Mesendoderm (in vitro differentiated cells): ENCODE results near the gene PCSK5.

Source experiments
- DNase-seq: peaks from one replicate; pipeline ENCODE4 v3.0.0; 2013
- H2AK5ac ChIP-seq: 2 replicates; pipeline ENCODE4 v1.6.1; 2013; ENCODE audit warnings: low read length, inconsistent platforms
- H2BK120ac ChIP-seq: 2 replicates; pipeline ENCODE4 v1.6.1; 2013; ENCODE audit warnings: low read depth, mild to moderate bottlenecking, low read length, moderate library complexity, mixed read lengths
- H2BK15ac ChIP-seq: replicated peaks from 2 replicates; pipeline ENCODE4 v1.6.1; 2013; ENCODE audit warnings: low read depth, mild to moderate bottlenecking, moderate library complexity
- H2BK5ac ChIP-seq: 2 replicates; pipeline ENCODE4 v1.6.1; 2013; ENCODE audit warnings: low read length, inconsistent platforms
- H3K18ac ChIP-seq: 2 replicates; pipeline ENCODE4 v1.6.1; 2013; ENCODE audit warnings: mild to moderate bottlenecking, low read length, mixed read lengths
- H3K23ac ChIP-seq: one replicate; pipeline ENCODE4 v1.6.1; 2013; ENCODE audit warnings: low read length
- H3K27ac ChIP-seq: 2 replicates; pipeline ENCODE4 v1.5.1; 2013; ENCODE audit warnings: low read depth, mild to moderate bottlenecking, inconsistent platforms, low read length, moderate library complexity
- H3K27me3 ChIP-seq: 2 replicates; pipeline ENCODE4 v1.6.1; 2013; ENCODE audit warnings: low read length, control low read depth, mild to moderate bottlenecking, inconsistent platforms; ENCODE audit not compliant: insufficient read depth, poor library complexity
- H3K36me3 ChIP-seq: 2 replicates; pipeline ENCODE4 v1.6.1; 2013; ENCODE audit warnings: low read length, inconsistent platforms; ENCODE audit not compliant: control insufficient read depth, insufficient read depth
- H3K4ac ChIP-seq: one replicate; pipeline ENCODE4 v1.6.1; 2013; ENCODE audit warnings: low read depth, mild to moderate bottlenecking, low read length, moderate library complexity
- H3K4me1 ChIP-seq: 2 replicates; pipeline ENCODE4 v1.6.1; 2013; ENCODE audit warnings: low read depth, low read length, inconsistent platforms; ENCODE audit not compliant: control insufficient read depth
- H3K4me2 ChIP-seq: 2 replicates; pipeline ENCODE4 v1.6.1; 2013; ENCODE audit warnings: low read length
- H3K4me3 ChIP-seq: 2 replicates; pipeline ENCODE4 v1.5.1; 2013; ENCODE audit warnings: mild to moderate bottlenecking, low read length
- H3K56ac ChIP-seq: one replicate; pipeline ENCODE4 v1.6.1; 2013; ENCODE audit warnings: low read length
- H3K79me1 ChIP-seq: 2 replicates; pipeline ENCODE4 v1.6.1; 2013; ENCODE audit warnings: low read length, inconsistent platforms
- H3K79me2 ChIP-seq: 2 replicates; pipeline ENCODE4 v1.6.1; 2013; ENCODE audit warnings: mild to moderate bottlenecking, low read length; ENCODE audit not compliant: control insufficient read depth, insufficient read depth
- H3K9ac ChIP-seq: 2 replicates; pipeline ENCODE4 v1.6.1; 2013; ENCODE audit warnings: low read length, inconsistent platforms
- H4K5ac ChIP-seq: one replicate; pipeline ENCODE4 v1.6.1; 2013; ENCODE audit warnings: low read length
- H4K8ac ChIP-seq: one replicate; pipeline ENCODE4 v1.6.1; 2013; ENCODE audit warnings: low read depth, mild to moderate bottlenecking, control low read depth, low read length, moderate library complexity
- WGBS: extraction: QIAGEN DNeasy Blood & Tissue Kit; methylation state at CpG from one replicate; pipeline ENCODE4 v1.1.7; 2013; ENCODE audit warnings: low lambda C conversion rate, missing lambda C conversion rate; ENCODE audit not compliant: insufficient coverage; ENCODE audit errors: extremely low coverage; 5-methylcytosine and 5-hydroxymethylcytosine counted together

The PCSK5 gene

GRCh38 chr9:76177931-76178330, 287.5 kb downstream of the PCSK5 start:
- WGBS = no CpG with 5 or more reads among the region's 5 CpGs
- no peak overlapping the region for H2BK15ac ChIP-seq
- no peaks in the 10 kb centered on the region for H3K27me3 ChIP-seq
- H3K18ac ChIP-seq = no peak overlapping the region
- H3K79me2 ChIP-seq = no peaks in the 10 kb centered on the region
- H3K9ac ChIP-seq = no peak overlapping the region
- no peaks in the 10 kb centered on the region for H3K79me1 ChIP-seq
- H3K56ac ChIP-seq = no peak overlapping the region
- H3K4ac ChIP-seq = no peak overlapping the region
- H3K4me2 ChIP-seq = no peak overlapping the region
- no peak for DNase-seq
- H4K8ac ChIP-seq = no peak overlapping the region
- no peak overlapping the region for H2BK5ac ChIP-seq
- no peak overlapping the region for H4K5ac ChIP-seq
- H2AK5ac ChIP-seq = no peak overlapping the region
- no peak overlapping the region for H3K4me3 ChIP-seq
- no peak overlapping the region for H2BK120ac ChIP-seq
- H3K23ac ChIP-seq = no peak overlapping the region
- peaks cover 8% of the 10 kb centered on the region for H3K4me1 ChIP-seq
- no peaks in the 10 kb centered on the region for H3K36me3 ChIP-seq
- H3K27ac ChIP-seq = no peak overlapping the region

GRCh38 chr9:76180541-76180940, 290.1 kb downstream of the PCSK5 start:
- Histone ChIP-seq H3K9ac (no peak overlapping the region), H3K56ac (no peak overlapping the region), H3K27me3 (no peaks in the 10 kb centered on the region), H2BK120ac (no peak overlapping the region), H3K18ac (no peak overlapping the region), H4K5ac (no peak overlapping the region), H2AK5ac (no peak overlapping the region), H3K4me2 (no peak overlapping the region), H3K36me3 (no peaks in the 10 kb centered on the region), H3K4me1 (peaks cover 10% of the 10 kb centered on the region), H3K79me2 (no peaks in the 10 kb centered on the region), H2BK15ac (no peak overlapping the region), H3K27ac (peak overlapping the region; percentile 29), H3K79me1 (no peaks in the 10 kb centered on the region), H3K23ac (no peak overlapping the region), H3K4me3 (no peak overlapping the region), H4K8ac (no peak overlapping the region), H3K4ac (no peak overlapping the region), H2BK5ac (no peak overlapping the region)
- peak; percentile 97 for DNase-seq
- WGBS = no CpG with 5 or more reads among the region's 3 CpGs

DNA sequence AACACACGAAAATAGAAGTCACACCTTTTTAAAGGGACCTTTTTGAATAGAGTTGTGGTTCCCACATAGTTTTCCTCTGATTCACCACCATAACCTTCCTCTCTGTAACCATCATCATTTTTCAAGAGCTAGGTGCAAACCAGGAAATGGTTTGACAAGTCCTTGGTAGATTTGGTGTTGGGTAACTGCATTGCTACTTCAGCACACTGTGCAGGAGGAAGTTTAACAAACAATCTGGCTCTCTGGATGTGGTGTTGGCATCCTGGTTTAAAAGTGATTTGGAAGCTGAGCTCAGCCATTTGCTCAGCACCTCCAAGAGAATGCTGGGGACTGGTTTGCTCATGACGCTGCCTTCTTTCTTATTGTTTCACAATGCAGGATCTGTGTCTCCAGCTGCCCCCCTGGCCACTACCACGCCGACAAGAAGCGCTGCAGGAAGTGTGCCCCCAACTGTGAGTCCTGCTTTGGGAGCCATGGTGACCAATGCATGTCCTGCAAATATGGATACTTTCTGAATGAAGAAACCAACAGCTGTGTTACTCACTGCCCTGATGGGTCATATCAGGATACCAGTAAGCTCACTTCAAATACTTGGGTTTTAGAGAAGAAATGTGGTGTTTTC, 290.7 kb downstream of the PCSK5 start:
- peak; percentile 85 for DNase-seq
- WGBS = no CpG with 5 or more reads among the region's 5 CpGs
- no peak overlapping the region for H3K4me2 ChIP-seq
- no peak overlapping the region for H2BK120ac ChIP-seq
- H2AK5ac ChIP-seq = no peak overlapping the region
- H3K9ac ChIP-seq = no peak overlapping the region
- H3K27ac ChIP-seq = peak overlapping the region; percentile 39
- H2BK5ac ChIP-seq = peak overlapping the region; percentile 17
- no peak overlapping the region for H3K4ac ChIP-seq
- no peak overlapping the region for H4K5ac ChIP-seq
- H3K23ac ChIP-seq = no peak overlapping the region
- H3K4me3 ChIP-seq = no peak overlapping the region
- no peaks in the 10 kb centered on the region for H3K36me3 ChIP-seq
- no peak overlapping the region for H2BK15ac ChIP-seq
- no peak overlapping the region for H3K56ac ChIP-seq
- H4K8ac ChIP-seq = no peak overlapping the region
- H3K4me1 ChIP-seq = peaks cover 10% of the 10 kb centered on the region
- H3K79me2 ChIP-seq = no peaks in the 10 kb centered on the region
- H3K27me3 ChIP-seq = no peaks in the 10 kb centered on the region
- H3K18ac ChIP-seq = no peak overlapping the region
- H3K79me1 ChIP-seq = no peaks in the 10 kb centered on the region

- WGBS = no CpG with 5 or more reads among the region's 5 CpGs
- H3K79me2 ChIP-seq = no peaks in the 10 kb centered on the region
- no peak for DNase-seq
- no peak overlapping the region for H3K56ac ChIP-seq
- H4K5ac ChIP-seq = no peak overlapping the region
- no peak overlapping the region for H3K4ac ChIP-seq
- no peak overlapping the region for H2AK5ac ChIP-seq
- no peak overlapping the region for H3K23ac ChIP-seq
- H3K4me1 ChIP-seq = peaks cover 10% of the 10 kb centered on the region
- no peak overlapping the region for H2BK5ac ChIP-seq
- no peak overlapping the region for H3K4me3 ChIP-seq
- H2BK120ac ChIP-seq = no peak overlapping the region
- H4K8ac ChIP-seq = no peak overlapping the region
- no peak overlapping the region for H3K9ac ChIP-seq
- H3K36me3 ChIP-seq = no peaks in the 10 kb centered on the region
- no peaks in the 10 kb centered on the region for H3K79me1 ChIP-seq
- no peaks in the 10 kb centered on the region for H3K27me3 ChIP-seq
- H3K18ac ChIP-seq = no peak overlapping the region
- no peak overlapping the region for H3K4me2 ChIP-seq
- H2BK15ac ChIP-seq = no peak overlapping the region
- H3K27ac ChIP-seq = no peak overlapping the region
These were observed 291.3 kb downstream of the PCSK5 start for GRCh38 chr9:76181781-76182180.

- H3K4me3 ChIP-seq = no peak overlapping the region
- H3K79me1 ChIP-seq = no peaks in the 10 kb centered on the region
- no peak overlapping the region for H3K4me2 ChIP-seq
- no peak overlapping the region for H3K27ac ChIP-seq
- H4K5ac ChIP-seq = no peak overlapping the region
- peaks cover 9% of the 10 kb centered on the region for H3K4me1 ChIP-seq
- H4K8ac ChIP-seq = no peak overlapping the region
- DNase-seq = no peak
- H3K27me3 ChIP-seq = no peaks in the 10 kb centered on the region
- no peak overlapping the region for H2BK15ac ChIP-seq
- no peak overlapping the region for H3K56ac ChIP-seq
- no CpG with 5 or more reads among the region's 1 CpG for WGBS
- no peak overlapping the region for H3K18ac ChIP-seq
- H3K23ac ChIP-seq = no peak overlapping the region
- no peak overlapping the region for H3K9ac ChIP-seq
- no peaks in the 10 kb centered on the region for H3K36me3 ChIP-seq
- H3K79me2 ChIP-seq = no peaks in the 10 kb centered on the region
- no peak overlapping the region for H2AK5ac ChIP-seq
- H2BK120ac ChIP-seq = no peak overlapping the region
- no peak overlapping the region for H3K4ac ChIP-seq
- no peak overlapping the region for H2BK5ac ChIP-seq
These were observed 295.0 kb downstream of the PCSK5 start for GRCh38 chr9:76185432-76185831.

- H3K79me2 ChIP-seq = no peaks in the 10 kb centered on the region
- no peak overlapping the region for H2AK5ac ChIP-seq
- no peak overlapping the region for H3K4me2 ChIP-seq
- H2BK120ac ChIP-seq = no peak overlapping the region
- H2BK15ac ChIP-seq = no peak overlapping the region
- no peaks in the 10 kb centered on the region for H3K36me3 ChIP-seq
- no peak overlapping the region for H3K4ac ChIP-seq
- H3K27ac ChIP-seq = no peak overlapping the region
- H4K8ac ChIP-seq = no peak overlapping the region
- H3K9ac ChIP-seq = no peak overlapping the region
- DNase-seq = no peak
- H3K27me3 ChIP-seq = no peaks in the 10 kb centered on the region
- peaks cover 2% of the 10 kb centered on the region for H3K4me1 ChIP-seq
- H3K56ac ChIP-seq = no peak overlapping the region
- WGBS = no CpG with 5 or more reads among the region's 11 CpGs
- no peak overlapping the region for H3K23ac ChIP-seq
- no peak overlapping the region for H2BK5ac ChIP-seq
- H3K18ac ChIP-seq = no peak overlapping the region
- H4K5ac ChIP-seq = no peak overlapping the region
- no peak overlapping the region for H3K4me3 ChIP-seq
- no peaks in the 10 kb centered on the region for H3K79me1 ChIP-seq
These were observed 297.8 kb downstream of the PCSK5 start for GRCh38 chr9:76188286-76188685.
